ENCODE data around the gene GPR32.

GRCh38 chr19:50794074-50794875 lies 24.0 kb downstream of the GPR32 start:
- TF ChIP-seq CTCF (IDR thresholded peaks at IDR 0.05) (no peak), CREM (CRISPR knock-in tag; IDR thresholded peaks at IDR 0.05) (no peak), ZNF263 (CRISPR knock-in tag; IDR thresholded peaks at IDR 0.05; ENCODE audit: low read depth) (no peak), MAX (CRISPR knock-in tag; IDR thresholded peaks at IDR 0.05) (no peak), CBFB (CRISPR knock-in tag; IDR thresholded peaks at IDR 0.05; ENCODE audit: low read depth) (no peak), ATF2 (CRISPR knock-in tag; IDR thresholded peaks at IDR 0.05; ENCODE audit: borderline replicate concordance, low read depth) (no peak), E2F4 (CRISPR knock-in tag; IDR thresholded peaks at IDR 0.05; ENCODE audit: borderline replicate concordance, low read depth) (no peak), TCF7 (CRISPR knock-in tag; IDR thresholded peaks at IDR 0.05; ENCODE audit: low read depth) (no peak; the same call in 1 of the 2 replicates), STAT6 (CRISPR knock-in tag; conservative IDR thresholded peaks at IDR 0.05; ENCODE audit: low read depth) (no peak), CREB1 (CRISPR knock-in tag; IDR thresholded peaks at IDR 0.05) (no peak), ATF3 (CRISPR knock-in tag; conservative IDR thresholded peaks at IDR 0.05) (no peak)
